ENCODE measurements around the gene CEP290.

Gene CEP290

GRCh38 chr12:88127099-88127498, 14.8 kb downstream of the CEP290 start:
- TF ChIP-seq POLR2A (IDR thresholded peaks at IDR 0.05; ENCODE audit: low read depth, low read length): no peak
- DNase-seq (ENCODE audit: insufficient read length, low spot score) (no peak), FAIRE-seq (no peak)

- no peak for DNase-seq (ENCODE audit: insufficient read length, low spot score)
- FAIRE-seq: no peak
- TF ChIP-seq POLR2A (IDR thresholded peaks at IDR 0.05; ENCODE audit: low read depth, low read length): no peak
These were observed 19.2 kb downstream of the CEP290 start for GRCh38 chr12:88122666-88123065.

- no peak for TF ChIP-seq POLR2A (IDR thresholded peaks at IDR 0.05; ENCODE audit: low read depth, low read length)
- DNase-seq (ENCODE audit: insufficient read length, low spot score): no peak
- FAIRE-seq: no peak
These were observed 28.0 kb downstream of the CEP290 start for GRCh38 chr12:88113871-88114270.

- TF ChIP-seq POLR2A (IDR thresholded peaks at IDR 0.05; ENCODE audit: low read depth, low read length): no peak
- DNase-seq (ENCODE audit: insufficient read length, low spot score) (peak; percentile 1), FAIRE-seq (peak; percentile 57)
These were observed 30.7 kb downstream of the CEP290 start for GRCh38 chr12:88111074-88111652.

GRCh38 chr12:88108021-88108420, 33.9 kb downstream of the CEP290 start:
- FAIRE-seq: no peak
- TF ChIP-seq POLR2A (IDR thresholded peaks at IDR 0.05; ENCODE audit: low read depth, low read length): no peak
- no peak for DNase-seq (ENCODE audit: insufficient read length, low spot score)

GRCh38 chr12:88093573-88093972, 48.3 kb downstream of the CEP290 start:
- no peak for TF ChIP-seq POLR2A (IDR thresholded peaks at IDR 0.05; ENCODE audit: low read depth, low read length)
- DNase-seq (ENCODE audit: insufficient read length, low spot score): no peak
- FAIRE-seq: no peak

- no peak for FAIRE-seq
- TF ChIP-seq POLR2A (IDR thresholded peaks at IDR 0.05; ENCODE audit: low read depth, low read length): no peak
These were observed 49.1 kb downstream of the CEP290 start for GRCh38 chr12:88092771-88093170.

GRCh38 chr12:88084210-88084609, 57.7 kb downstream of the CEP290 start:
- no peak for FAIRE-seq
- no peak for TF ChIP-seq POLR2A (IDR thresholded peaks at IDR 0.05; ENCODE audit: low read depth, low read length)
- no peak for DNase-seq (ENCODE audit: insufficient read length, low spot score)

More at GRCh38 chr12:88092771-88093170, 49.1 kb downstream of the CEP290 start:
- no peak for DNase-seq (ENCODE audit: insufficient read length, low spot score)

GRCh38 chr12:88083634-88084033, 58.3 kb downstream of the CEP290 start:
- TF ChIP-seq POLR2A (IDR thresholded peaks at IDR 0.05; ENCODE audit: low read depth, low read length): no peak
- FAIRE-seq (no peak), DNase-seq (ENCODE audit: insufficient read length, low spot score) (no peak)

GRCh38 chr12:88081247-88081646, 60.6 kb downstream of the CEP290 start:
- FAIRE-seq: no peak
- no peak for DNase-seq (ENCODE audit: insufficient read length, low spot score)
- TF ChIP-seq POLR2A (IDR thresholded peaks at IDR 0.05; ENCODE audit: low read depth, low read length): no peak

- FAIRE-seq (no peak), DNase-seq (ENCODE audit: insufficient read length, low spot score) (no peak)
- no peak for TF ChIP-seq POLR2A (IDR thresholded peaks at IDR 0.05; ENCODE audit: low read depth, low read length)
These were observed 74.6 kb downstream of the CEP290 start for GRCh38 chr12:88067301-88067700.

GRCh38 chr12:88063375-88063774, 78.5 kb downstream of the CEP290 start:
- DNase-seq (ENCODE audit: insufficient read length, low spot score) (no peak), FAIRE-seq (peak; percentile 52)
- TF ChIP-seq POLR2A (IDR thresholded peaks at IDR 0.05; ENCODE audit: low read depth, low read length): no peak

GRCh38 chr12:88062474-88062873, 79.4 kb downstream of the CEP290 start:
- DNase-seq (ENCODE audit: insufficient read length, low spot score): no peak
- TF ChIP-seq POLR2A (IDR thresholded peaks at IDR 0.05; ENCODE audit: low read depth, low read length): no peak
- no peak for FAIRE-seq

GRCh38 chr12:88058719-88059077, 83.2 kb downstream of the CEP290 start:
- DNase-seq (ENCODE audit: insufficient read length, low spot score) (no peak), FAIRE-seq (no peak)
- no peak for TF ChIP-seq POLR2A (IDR thresholded peaks at IDR 0.05; ENCODE audit: low read depth, low read length)

- no peak for TF ChIP-seq POLR2A (IDR thresholded peaks at IDR 0.05; ENCODE audit: low read depth, low read length)
- FAIRE-seq (no peak), DNase-seq (ENCODE audit: insufficient read length, low spot score) (no peak)
These were observed 83.7 kb downstream of the CEP290 start for GRCh38 chr12:88057994-88058718.
